ACHN (cell line): ENCODE data around the gene ABHD14A.

Experiments used
- DNase-seq: peaks from one replicate; pipeline ENCODE4 v3.0.0-alpha.2; 2015
- in situ Hi-C: cut with HindIII; loops from 2 replicates; pipeline ENCODE4 v1.10.0; 2017; ENCODE audit warnings: low sequenced_read_pairs, low pct_ligation_motif_present, low pct_unique_long_range_greater_than_20kb

Gene ABHD14A

GRCh38 chr3:52005571-52005986 lies 30.7 kb downstream of the ABHD14A start:
- in situ Hi-C loops = no loop called here

GRCh38 chr3:52006017-52006819 lies 31.4 kb downstream of the ABHD14A start:
- no peak for DNase-seq
- in situ Hi-C loops = no loop called here

More at GRCh38 chr3:52005571-52005986, 30.7 kb downstream of the ABHD14A start:
- no peak for DNase-seq

DNA sequence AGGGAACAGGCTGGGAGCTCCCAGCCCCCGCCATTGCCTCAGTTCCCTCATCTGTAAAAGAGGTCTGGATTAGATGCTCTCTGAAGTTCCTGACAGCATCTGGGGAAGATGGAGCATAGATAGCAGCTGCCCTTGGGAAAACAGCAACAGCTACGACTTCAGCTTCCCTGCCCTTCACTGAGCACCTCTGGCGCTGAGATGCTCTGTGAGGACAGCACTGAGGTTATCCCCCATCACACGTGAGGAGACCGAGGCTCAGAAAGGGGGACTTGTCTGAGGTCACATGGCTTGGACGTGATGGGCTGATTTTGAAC lies 31.9 kb downstream of the ABHD14A start:
- in situ Hi-C loops = no loop called here

GRCh38 chr3:52007291-52007690 lies 32.4 kb downstream of the ABHD14A start:
- DNase-seq = no peak
- in situ Hi-C loops = no loop called here

More for the DNA sequence above, 31.9 kb downstream of the ABHD14A start:
- DNase-seq = no peak

DNA sequence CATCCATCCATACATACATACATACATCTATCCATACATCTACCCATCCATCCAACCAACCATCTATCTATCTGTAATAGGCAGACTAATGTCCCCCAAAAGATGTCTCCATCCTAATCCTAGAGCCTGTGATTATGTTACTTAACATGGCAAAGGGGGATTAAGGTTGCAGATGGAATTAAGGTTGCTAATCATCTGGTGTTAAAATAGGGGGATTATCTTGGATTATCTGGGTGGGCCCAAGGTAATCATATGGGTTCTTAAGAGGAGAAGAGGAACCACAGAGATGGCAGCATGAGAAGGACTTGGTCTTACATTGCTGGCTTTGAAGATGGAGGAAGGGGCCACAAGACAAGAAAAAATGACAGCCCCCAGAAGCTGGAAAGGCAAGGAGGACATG lies 35.6 kb downstream of the ABHD14A start:
- in situ Hi-C loops = no loop called here
- no peak for DNase-seq

GRCh38 chr3:52012699-52013098 lies 37.8 kb downstream of the ABHD14A start:
- DNase-seq = no peak
- in situ Hi-C loops = no loop called here

DNA sequence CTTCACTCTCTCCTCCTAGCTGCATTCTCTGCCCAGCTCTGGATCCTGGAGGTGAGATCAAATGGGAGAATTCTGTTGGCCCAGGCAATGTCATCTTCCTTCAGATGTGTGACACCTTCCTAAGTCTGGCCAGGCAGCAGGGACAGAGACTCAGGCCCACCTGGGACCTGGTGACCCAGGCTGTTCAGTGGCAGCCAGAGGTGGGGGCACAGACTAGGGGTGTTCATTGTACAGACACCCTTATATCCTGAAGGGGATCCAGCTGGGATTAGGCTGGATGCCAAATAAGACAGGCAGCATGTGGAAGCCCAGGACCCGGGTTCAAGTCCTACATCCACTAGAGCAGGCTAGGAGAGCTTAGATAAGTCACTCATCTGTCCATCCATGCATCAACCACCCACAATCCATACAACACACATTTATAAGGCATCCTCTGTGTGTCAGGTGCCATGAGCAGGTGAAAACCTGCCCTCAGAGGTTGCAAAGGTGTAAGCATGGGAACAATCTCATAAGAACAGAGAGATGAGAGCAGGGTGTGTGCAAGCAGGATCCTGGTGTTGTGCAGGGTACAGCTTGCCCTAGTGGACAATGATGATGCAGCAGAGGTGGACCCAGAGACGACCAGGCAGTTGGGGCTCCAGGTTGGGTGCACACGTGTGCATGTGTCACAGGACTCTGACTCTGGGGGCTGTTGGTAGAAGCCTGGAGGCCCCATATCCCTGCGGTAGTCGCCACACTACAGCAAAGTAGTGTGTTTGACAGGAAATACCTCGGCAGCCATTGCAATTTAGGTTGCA lies 39.1 kb downstream of the ABHD14A start:
- DNase-seq = no peak
- in situ Hi-C loops = no loop called here

- DNase-seq = peak; percentile 7
Observed at GRCh38 chr3:52014613-52015012, 39.7 kb downstream of the ABHD14A start.

GRCh38 chr3:52015438-52016228 lies 40.8 kb downstream of the ABHD14A start:
- in situ Hi-C loops = no loop called here
- no peak for DNase-seq

More at GRCh38 chr3:52014613-52015012, 39.7 kb downstream of the ABHD14A start:
- in situ Hi-C loops = no loop called here

DNA sequence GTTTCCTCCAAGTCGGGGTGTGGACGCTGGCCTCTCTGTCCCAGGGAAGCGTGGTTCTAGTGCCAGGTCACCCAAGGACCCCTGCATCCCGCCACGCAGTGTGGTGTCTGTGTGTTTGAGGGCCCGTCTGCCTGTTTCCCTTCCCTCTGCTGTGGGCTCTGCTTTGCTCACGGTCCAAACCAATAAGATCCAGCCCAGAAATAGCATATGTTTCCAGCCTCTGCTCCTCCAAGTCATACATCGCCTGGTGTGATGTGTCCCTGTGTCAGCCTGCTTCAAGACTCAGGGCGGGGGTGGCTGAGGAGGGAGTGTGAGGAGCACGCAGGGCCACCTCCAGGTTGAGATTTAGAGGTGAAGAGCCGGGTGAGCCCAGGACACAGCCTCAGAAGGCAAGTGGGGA lies 42.7 kb downstream of the ABHD14A start:
- in situ Hi-C loops = no loop called here
- DNase-seq = no peak

GRCh38 chr3:52018319-52019000 lies 43.6 kb downstream of the ABHD14A start:
- no peak for DNase-seq
- in situ Hi-C loops = no loop called here

DNA sequence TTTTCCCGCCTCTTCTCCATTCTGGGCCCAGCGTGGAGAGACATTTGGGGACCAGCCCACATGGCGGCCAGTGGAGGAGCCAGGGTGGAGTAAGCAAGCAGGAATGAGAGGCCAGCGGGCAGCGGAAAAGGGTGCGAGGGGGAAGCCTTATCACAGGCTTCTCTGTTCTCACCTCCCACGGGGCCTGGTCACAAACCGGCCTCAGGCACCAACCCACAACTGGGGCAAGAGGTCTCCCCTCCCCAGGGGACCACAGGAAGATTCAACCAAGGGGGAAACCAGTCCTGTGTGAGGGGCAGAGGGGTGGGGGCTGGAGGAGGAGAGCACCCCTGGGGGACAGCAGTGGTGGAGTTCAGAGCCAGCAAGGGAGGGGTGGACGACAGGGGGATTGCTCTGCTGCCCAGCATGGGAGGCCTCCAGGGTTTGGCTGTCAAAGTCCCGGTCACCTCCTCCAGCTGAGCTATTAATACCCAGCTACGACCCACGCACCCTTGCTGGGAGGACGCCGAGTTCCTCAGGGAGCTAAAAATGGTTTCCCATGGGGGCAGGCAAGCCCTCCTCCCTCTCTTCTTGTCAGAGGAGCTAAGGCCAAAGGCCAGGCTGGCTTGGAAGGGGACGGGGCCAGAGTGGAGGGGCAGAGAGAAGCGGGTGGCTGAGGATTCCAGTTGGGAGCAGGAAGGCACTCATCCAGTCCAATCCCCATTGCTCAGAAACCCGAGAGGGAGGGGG lies 44.7 kb downstream of the ABHD14A start:
- in situ Hi-C loops = no loop called here
- no peak for DNase-seq

DNA sequence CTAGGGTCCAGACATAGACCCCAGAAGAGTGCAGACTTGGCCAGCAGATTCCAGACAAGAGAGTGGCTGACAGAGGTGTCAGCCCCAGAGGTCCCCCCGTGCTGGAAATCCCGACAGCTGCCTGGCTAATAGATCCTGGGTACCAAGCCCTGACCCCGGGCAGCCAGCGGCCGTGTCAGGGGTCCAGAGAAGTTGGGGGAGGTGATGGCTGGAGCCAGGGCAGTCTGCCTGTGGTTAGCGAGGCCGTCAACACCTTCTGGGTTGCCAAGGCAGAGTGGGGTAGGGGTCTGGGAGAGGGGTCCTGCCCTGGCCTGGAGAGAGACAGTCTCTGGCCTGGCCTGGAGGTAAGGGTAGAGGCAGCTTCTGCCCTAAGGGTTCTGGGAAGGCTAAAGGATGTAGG lies 45.9 kb downstream of the ABHD14A start:
- in situ Hi-C loops = no loop called here
- DNase-seq = no peak

- in situ Hi-C loops = no loop called here
- no peak for DNase-seq
Observed at GRCh38 chr3:52021489-52022268, 46.8 kb downstream of the ABHD14A start.

DNA sequence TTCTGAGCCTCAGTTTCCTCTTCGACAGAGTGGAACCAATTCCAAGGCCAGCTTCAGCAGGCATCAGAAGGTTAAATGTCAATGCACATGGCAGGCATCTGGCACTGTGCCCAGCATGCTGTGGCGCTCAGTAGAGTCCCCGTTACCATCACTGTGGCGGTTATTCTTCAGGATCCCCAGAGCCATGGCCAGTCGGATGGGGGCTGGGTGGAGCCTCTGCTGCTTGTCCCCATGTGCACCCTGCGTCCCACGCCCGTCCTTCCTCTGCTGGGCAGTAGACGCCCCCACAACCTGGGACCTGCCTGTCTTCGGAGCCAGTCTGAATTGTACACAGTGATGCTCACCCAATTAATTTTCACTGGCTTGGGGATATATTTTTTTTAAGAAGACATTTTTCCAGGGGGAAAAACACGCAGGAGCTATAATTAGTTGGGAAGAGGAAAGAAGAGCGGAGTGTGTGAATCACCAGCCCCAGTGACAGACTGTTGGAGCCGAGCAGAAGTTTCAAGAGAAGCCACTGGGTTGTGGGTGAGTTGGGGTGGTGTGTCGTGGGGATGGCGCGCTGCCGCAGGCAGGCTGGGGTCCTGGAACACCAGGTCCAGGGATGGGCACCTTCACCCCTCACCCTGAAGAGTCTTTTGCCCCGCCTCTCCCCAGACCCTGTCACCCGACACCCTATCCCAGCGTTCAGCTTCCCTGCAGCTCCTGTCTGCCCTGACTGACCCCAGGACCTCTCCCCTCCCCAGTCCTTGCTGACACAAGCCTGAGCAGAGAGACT lies 47.6 kb downstream of the ABHD14A start:
- in situ Hi-C loops = no loop called here
- DNase-seq = no peak

DNA sequence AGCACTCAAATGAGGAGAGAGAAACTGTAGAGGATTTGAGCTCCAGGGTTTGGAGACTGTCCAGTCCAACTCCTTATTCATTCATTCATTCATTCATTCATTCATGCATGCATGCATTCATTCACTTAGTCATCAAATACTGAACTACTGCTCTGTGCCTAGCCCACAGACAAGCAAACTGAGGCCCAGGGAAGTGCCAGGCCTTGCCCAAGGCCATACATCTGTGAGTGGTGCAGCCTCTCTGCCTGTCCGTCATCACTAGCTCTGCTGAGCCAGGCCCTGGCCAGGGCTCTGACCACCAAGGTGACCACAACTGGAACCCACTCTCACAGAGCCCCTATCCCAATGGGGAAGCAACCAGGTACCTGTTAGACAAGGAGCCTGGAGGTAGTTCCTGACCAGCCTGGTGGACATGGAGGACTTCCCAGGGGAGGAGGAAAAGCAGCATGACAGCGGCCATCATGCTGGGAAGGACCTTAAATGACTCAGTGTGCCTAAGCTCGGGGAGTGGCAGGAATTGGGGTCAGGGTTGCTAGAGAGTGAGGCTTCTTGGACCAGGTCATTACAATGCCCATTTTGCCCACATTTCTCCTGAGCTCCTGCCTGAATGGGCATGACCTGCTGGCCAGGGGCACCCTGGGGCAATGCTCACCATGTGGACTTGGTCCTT lies 48.4 kb downstream of the ABHD14A start:
- in situ Hi-C loops = no loop called here
- no peak for DNase-seq
